ENCODE measurements around the gene TMEM185B. TPM values are rescaled to one million over a fixed set of nuclear protein-coding genes. Genes with fewer than 3 reads are reported as not detected.
A peak's percentile ranks its signal among the peaks of the same experiment; 100 is the strongest.

The TMEM185B gene
- total and polyA plus RNA-seq, 10 of the 15 experiments (the other 5 are each of a cell fraction or from before 2014, with no cell fraction given) = 2.4 to 20.9 (median 14.5) TPM

DNA sequence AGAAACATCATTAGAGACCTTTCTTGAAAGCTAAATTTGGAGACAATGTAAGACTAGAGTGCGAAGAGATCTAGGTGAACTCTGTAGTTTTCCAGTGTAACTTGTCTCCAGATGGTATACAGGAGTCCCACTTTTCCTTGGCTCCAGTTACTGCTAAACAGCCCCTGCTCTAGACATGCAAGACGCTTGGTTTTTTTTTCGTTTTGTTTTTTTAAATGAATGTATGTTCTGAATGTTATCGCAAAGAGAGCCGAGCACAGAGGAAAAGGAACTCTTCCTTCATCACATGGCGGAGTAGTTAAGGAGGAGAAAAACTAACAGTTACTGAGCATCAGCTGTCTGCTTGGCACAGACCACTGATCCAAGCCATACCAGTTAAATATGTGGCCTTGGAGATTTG is 31.9 kb upstream of the TMEM185B start (continued):
- no peak for TF ChIP-seq RBBP5 (conservative IDR thresholded peaks at IDR 0.05)

DNA sequence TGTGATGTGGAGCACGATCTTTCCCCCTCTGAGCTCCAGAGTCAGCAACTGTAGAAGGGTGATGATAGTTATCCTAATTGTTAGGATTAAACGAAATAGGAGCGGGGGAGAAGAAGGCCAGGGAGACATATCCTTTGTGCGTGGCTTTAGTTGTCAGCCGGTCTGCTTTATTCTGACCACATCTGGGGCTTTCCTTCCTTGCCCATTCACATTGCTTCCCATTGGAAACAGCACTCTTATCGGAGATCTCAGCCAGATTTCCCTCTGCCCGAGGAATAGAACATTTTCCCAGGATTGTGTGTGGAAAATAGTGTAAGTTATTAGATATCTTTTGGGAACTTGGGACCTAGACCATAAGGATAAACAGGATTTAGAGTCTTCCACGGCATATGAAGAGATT is 31.0 kb upstream of the TMEM185B start:
- peak overlapping the region; percentile 0; the same call in 1 of the 2 replicates for H3K9ac ChIP-seq (ENCODE audit: control insufficient read depth, insufficient read depth, low read length)
- BruUV-seq (replicated peaks) = TSS peak; percentile 55
- FAIRE-seq (no peak), ATAC-seq (no peak), DNase-seq (ENCODE audit: low read depth, low spot score) (no peak)
- H3K36me3 ChIP-seq (ENCODE audit: control insufficient read depth in 2 of 2, insufficient read depth in 2 of 2, low read length in 1 of 2) = no peaks in the 10 kb centered on the region
- no peak for TF ChIP-seq RAD21 (IDR thresholded peaks at IDR 0.05; ENCODE audit: insufficient read depth, low read depth, low read length)
- no peak for TF ChIP-seq CHD1 (IDR thresholded peaks at IDR 0.05; ENCODE audit: low read depth, low read length)
- TF ChIP-seq NFXL1 (IDR thresholded peaks at IDR 0.05; ENCODE audit: borderline replicate concordance) = no peak
- TF ChIP-seq YBX1 (IDR thresholded peaks at IDR 0.05) = no peak
- no peak for TF ChIP-seq TAF1 (IDR thresholded peaks at IDR 0.05; ENCODE audit: borderline replicate concordance, low read depth, low read length)
- TF ChIP-seq ZZZ3 (IDR thresholded peaks at IDR 0.05; ENCODE audit: control insufficient read depth, insufficient read length, low read depth) = no peak
- TF ChIP-seq, protein P1, sequence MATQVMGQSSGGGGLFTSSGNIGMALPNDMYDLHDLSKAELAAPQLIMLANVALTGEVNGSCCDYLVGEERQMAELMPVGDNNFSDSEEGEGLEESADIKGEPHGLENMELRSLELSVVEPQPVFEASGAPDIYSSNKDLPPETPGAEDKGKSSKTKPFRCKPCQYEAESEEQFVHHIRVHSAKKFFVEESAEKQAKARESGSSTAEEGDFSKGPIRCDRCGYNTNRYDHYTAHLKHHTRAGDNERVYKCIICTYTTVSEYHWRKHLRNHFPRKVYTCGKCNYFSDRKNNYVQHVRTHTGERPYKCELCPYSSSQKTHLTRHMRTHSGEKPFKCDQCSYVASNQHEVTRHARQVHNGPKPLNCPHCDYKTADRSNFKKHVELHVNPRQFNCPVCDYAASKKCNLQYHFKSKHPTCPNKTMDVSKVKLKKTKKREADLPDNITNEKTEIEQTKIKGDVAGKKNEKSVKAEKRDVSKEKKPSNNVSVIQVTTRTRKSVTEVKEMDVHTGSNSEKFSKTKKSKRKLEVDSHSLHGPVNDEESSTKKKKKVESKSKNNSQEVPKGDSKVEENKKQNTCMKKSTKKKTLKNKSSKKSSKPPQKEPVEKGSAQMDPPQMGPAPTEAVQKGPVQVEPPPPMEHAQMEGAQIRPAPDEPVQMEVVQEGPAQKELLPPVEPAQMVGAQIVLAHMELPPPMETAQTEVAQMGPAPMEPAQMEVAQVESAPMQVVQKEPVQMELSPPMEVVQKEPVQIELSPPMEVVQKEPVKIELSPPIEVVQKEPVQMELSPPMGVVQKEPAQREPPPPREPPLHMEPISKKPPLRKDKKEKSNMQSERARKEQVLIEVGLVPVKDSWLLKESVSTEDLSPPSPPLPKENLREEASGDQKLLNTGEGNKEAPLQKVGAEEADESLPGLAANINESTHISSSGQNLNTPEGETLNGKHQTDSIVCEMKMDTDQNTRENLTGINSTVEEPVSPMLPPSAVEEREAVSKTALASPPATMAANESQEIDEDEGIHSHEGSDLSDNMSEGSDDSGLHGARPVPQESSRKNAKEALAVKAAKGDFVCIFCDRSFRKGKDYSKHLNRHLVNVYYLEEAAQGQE (IDR thresholded peaks at IDR 0.05; ENCODE audit: low read depth, low read length) = no peak
- TF ChIP-seq, protein P2, sequence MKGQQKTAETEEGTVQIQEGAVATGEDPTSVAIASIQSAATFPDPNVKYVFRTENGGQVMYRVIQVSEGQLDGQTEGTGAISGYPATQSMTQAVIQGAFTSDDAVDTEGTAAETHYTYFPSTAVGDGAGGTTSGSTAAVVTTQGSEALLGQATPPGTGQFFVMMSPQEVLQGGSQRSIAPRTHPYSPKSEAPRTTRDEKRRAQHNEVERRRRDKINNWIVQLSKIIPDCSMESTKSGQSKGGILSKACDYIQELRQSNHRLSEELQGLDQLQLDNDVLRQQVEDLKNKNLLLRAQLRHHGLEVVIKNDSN (IDR thresholded peaks at IDR 0.05; ENCODE audit: borderline replicate concordance, extremely low read length, insufficient read depth, low read depth, low read length) = no peak
- no peak for TF ChIP-seq TBL1XR1 (IDR thresholded peaks at IDR 0.05; ENCODE audit: low read depth, low read length)
- TF ChIP-seq CEBPB (IDR thresholded peaks at IDR 0.05; ENCODE audit: borderline replicate concordance in 1 of 2, low read depth in 2 of 2, low read length in 2 of 2) = no peak
- H3K4me1 ChIP-seq (ENCODE audit: control insufficient read depth, insufficient read depth, low read length) = peaks cover 3% of the 10 kb centered on the region; the same call in 1 of the 2 replicates
- RAD21 ChIA-PET (ENCODE audit: unreplicated experiment) = interaction anchor here (0.9 to 3.7 kb wide), 6 partner anchors 23 to 57 kb away, joined by 4 to 53 read pairs (median 14); partner anchors contain the start of gene TMEM185B
- CTCF ChIA-PET = interaction anchor here (0.5 to 2.2 kb wide), 5 partner anchors 26 to 493 kb away, joined by 3 to 11 read pairs (median 4); no protein-coding TSS in a partner anchor
- no peak overlapping the region for H2AFZ ChIP-seq (ENCODE audit: control insufficient read depth, low read depth, low read length)
- peak overlapping the region; percentile 77 for H3K4me2 ChIP-seq (ENCODE audit: control insufficient read depth, insufficient read depth)
- H3K79me2 ChIP-seq (ENCODE audit: control insufficient read depth, insufficient read depth, low read length) = peaks cover 43% of the 10 kb centered on the region
- SMC1A ChIA-PET (ENCODE audit: uncharacterized antibody, unreplicated experiment) = interaction anchor here (0.7 to 1.2 kb wide), 3 partner anchors 23 to 41 kb away, joined by 3 read pairs; no protein-coding TSS in a partner anchor
- H3K9me3 ChIP-seq (replicated peaks; ENCODE audit: control insufficient read depth, insufficient read depth, low read length) = peaks cover 3% of the 10 kb centered on the region; the same call in 1 of the 3 replicates
- H3K4me3 ChIP-seq = peak overlapping the region; percentile 91
- WGBS (ENCODE audit: insufficient coverage, insufficient replicate concordance, low lambda C conversion rate, missing lambda C conversion rate) = 64% methylated on average over 8 of the region's 8 CpGs
- in situ Hi-C loops (cut with MboI) (no loop called here), intact Hi-C loops (cut with micrococcal nuclease; ENCODE audit: unreplicated experiment) (no loop called here)
- no peaks in the 10 kb centered on the region for H4K20me1 ChIP-seq (ENCODE audit: control insufficient read depth, insufficient read depth)
- POLR2A ChIA-PET = interaction anchor here (0.7 to 1.4 kb wide), 4 partner anchors 11 to 53 kb away, joined by 3 to 5 read pairs (median 4); no protein-coding TSS in a partner anchor
- no peaks in the 10 kb centered on the region for H3K27me3 ChIP-seq (replicated peaks in 1 of 2; ENCODE audit: control insufficient read depth in 2 of 2, insufficient read depth in 2 of 2, low read length in 1 of 2)
- no peak overlapping the region for H3K27ac ChIP-seq (ENCODE audit: control insufficient read depth, insufficient read depth)

All from GM12878 (cell line).